Kidney (tissue), 14 donors: ENCODE data around the gene NACA2. TPM values are rescaled to one million over a fixed set of nuclear protein-coding genes. Genes with fewer than 3 reads are reported as not detected.

Experiments used
- DNase-seq, 5 donors: peaks; one replicate each; pipeline ENCODE4 v3.0.0-alpha.2; 2013 to 2020
- FAIRE-seq: peaks from 2 replicates; lab custom pipeline; 2012; peaks lifted over from hg19 to GRCh38; lab: Jason Lieb, UNC
- H3K27ac ChIP-seq, 2 donors: one replicate each; pipeline ENCODE4 v1.7.0; 2013; ENCODE audit warnings: low read depth in 2 of 2, low read length in 2 of 2, inconsistent platforms in 1 of 2
- H3K27me3 ChIP-seq: one replicate; pipeline ENCODE4 v1.7.1; 2013; ENCODE audit warnings: low read length, inconsistent platforms; ENCODE audit not compliant: control insufficient read depth, insufficient read depth
- H3K36me3 ChIP-seq, 3 donors: one replicate each; pipeline versions ENCODE4 v1.7.0 to v1.7.1; 2013; ENCODE audit warnings: low read length in 3 of 3, control low read depth in 1 of 3, inconsistent platforms in 1 of 3; ENCODE audit not compliant: insufficient read depth in 3 of 3, control insufficient read depth in 2 of 3
- H3K4me1 ChIP-seq, 3 donors: one replicate each; pipeline versions ENCODE4 v1.7.0 to v1.7.1; 2013; ENCODE audit warnings: low read length in 3 of 3, inconsistent platforms in 1 of 3, low read depth in 1 of 3; ENCODE audit not compliant: control insufficient read depth in 2 of 3, insufficient read depth in 2 of 3
- H3K4me3 ChIP-seq, 3 donors: one replicate each; pipeline versions ENCODE4 v1.7.0 to v1.8.1; 2013; ENCODE audit warnings: low read length in 3 of 3, control low read depth in 1 of 3, inconsistent platforms in 1 of 3
- H3K9ac ChIP-seq, 3 donors: one replicate each; pipeline versions ENCODE4 v1.7.0 to v1.7.1; 2013; ENCODE audit warnings: low read length in 3 of 3, control low read depth in 1 of 3, inconsistent platforms in 1 of 3
- H3K9me3 ChIP-seq, 3 donors: one replicate each; pipeline versions ENCODE4 v1.7.0 to v1.7.1; 2013; ENCODE audit warnings: low read length in 3 of 3, control low read depth in 1 of 3, inconsistent platforms in 1 of 3; ENCODE audit not compliant: control insufficient read depth in 2 of 3, insufficient read depth in 1 of 3
- intact Hi-C: fragments of 100-400 bp; cut with DNase I; formaldehyde crosslinking; loops from one replicate; pipeline ENCODE4 v1.11.1; 2022
- polyA plus RNA-seq: library from polyadenylated mRNA; stranded (reverse); fragments of 350-450 nt; fragmentation: Illumina TruSeq; extraction: RNeasy Lipid Tissue Mini Kit (QIAGEN cat#74804); gene quantifications from one replicate; pipeline ENCODE4 v1.2.3, GENCODE V29; 2014; ENCODE audit warnings: low read depth, low replicate concordance; ENCODE audit not compliant: insufficient read depth
- total RNA-seq: library from RNA; stranded (reverse); fragmentation: NEBNext Ultra II Directional; extraction: Animal tissue kit (Norgen Biotek cat#: 25700); gene quantifications from one replicate; pipeline ENCODE4 v1.2.1, GENCODE V29; 2021
- TF ChIP-seq, protein P1 (sequence below): IDR thresholded peaks from 3 replicates; pipeline ENCODE4 v1.5.1; 2012; ENCODE audit warnings: mild to moderate bottlenecking, moderate library complexity, borderline replicate concordance; ENCODE audit not compliant: insufficient read depth; ENCODE audit errors: extremely low read depth
- donor health status: control.
- donor health status: control.
- donor health status: control.
- donor health status: control.
- donor health status: control.
- donor health status: DM: yes; HTN: yes; CAD: no.
- donor health status: Normal renal cell carcinoma (clear cell type).

NACA2 gene
- total and polyA plus RNA-seq, 2 donors from 2014 or later: not detected

DNA sequence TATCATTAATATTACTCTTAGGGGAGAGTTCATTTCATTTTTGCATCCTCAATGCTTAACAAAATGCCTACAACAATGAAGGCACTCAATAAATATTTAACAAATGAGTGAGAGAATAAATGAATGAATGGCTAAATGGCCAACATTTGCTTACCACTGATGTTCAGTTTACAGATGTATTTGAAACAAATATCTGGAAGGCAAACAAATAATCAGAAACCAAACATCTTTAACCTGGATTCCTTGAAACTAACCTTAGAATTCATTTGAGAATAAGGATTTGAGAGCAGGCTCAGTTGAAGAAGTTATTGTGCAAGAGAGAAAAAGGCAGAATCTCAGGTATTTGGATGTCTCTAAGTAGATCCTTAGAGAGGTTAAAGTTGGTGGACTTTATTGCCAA, 8.4 kb downstream of the NACA2 start:
- FAIRE-seq: no peak

DNA sequence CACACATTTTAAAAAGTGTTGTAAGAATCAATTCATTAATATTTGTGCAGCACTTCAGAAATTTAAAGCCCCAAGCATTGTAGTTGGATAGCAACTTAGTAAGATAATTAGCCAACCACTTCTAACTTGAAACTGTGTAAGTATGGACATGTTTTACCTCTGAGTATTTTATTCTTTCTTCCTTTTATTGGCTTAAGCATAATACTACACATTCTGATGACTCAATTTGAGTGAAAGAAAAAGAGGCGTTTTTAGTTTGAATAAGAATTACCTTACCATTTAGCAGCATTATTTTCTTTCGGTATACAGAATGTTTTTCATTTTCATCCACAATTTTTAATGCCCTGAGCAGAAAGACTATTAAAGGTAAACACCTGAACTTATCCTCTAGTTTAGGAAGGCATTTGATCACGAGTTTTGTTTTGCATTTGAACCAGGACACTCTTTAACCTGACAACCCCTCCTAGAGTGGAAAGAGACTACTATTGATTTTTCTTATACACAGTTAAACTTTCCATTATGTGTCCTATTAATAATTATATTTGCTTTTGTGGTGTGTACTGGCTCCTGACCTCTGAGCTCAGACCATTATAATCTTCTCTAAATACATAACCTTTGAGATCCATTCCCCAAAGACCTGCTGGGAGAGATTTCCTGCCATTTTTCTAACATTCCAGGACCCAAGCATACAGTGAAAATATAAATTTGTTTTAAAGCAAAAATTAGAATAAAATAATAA, 9.2 kb downstream of the NACA2 start:
- DNase-seq (no peak), FAIRE-seq (no peak)
- H3K36me3 ChIP-seq: no peaks in the 10 kb centered on the region
- no peaks in the 10 kb centered on the region for H3K9me3 ChIP-seq
- H3K27me3 ChIP-seq: peaks cover 2% of the 10 kb centered on the region
- no peak overlapping the region for H3K4me3 ChIP-seq
- TF ChIP-seq, protein P1, sequence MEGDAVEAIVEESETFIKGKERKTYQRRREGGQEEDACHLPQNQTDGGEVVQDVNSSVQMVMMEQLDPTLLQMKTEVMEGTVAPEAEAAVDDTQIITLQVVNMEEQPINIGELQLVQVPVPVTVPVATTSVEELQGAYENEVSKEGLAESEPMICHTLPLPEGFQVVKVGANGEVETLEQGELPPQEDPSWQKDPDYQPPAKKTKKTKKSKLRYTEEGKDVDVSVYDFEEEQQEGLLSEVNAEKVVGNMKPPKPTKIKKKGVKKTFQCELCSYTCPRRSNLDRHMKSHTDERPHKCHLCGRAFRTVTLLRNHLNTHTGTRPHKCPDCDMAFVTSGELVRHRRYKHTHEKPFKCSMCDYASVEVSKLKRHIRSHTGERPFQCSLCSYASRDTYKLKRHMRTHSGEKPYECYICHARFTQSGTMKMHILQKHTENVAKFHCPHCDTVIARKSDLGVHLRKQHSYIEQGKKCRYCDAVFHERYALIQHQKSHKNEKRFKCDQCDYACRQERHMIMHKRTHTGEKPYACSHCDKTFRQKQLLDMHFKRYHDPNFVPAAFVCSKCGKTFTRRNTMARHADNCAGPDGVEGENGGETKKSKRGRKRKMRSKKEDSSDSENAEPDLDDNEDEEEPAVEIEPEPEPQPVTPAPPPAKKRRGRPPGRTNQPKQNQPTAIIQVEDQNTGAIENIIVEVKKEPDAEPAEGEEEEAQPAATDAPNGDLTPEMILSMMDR: no peak
- H3K9ac ChIP-seq: no peak overlapping the region
- intact Hi-C loops: no loop called here
- no peak overlapping the region for H3K27ac ChIP-seq
- H3K4me1 ChIP-seq: no peaks in the 10 kb centered on the region

More for the DNA sequence above, 8.4 kb downstream of the NACA2 start:
- no peak overlapping the region for H3K9ac ChIP-seq
- no peak for DNase-seq
- no peak overlapping the region for H3K27ac ChIP-seq
- TF ChIP-seq, protein P1: no peak
- peaks cover 2% of the 10 kb centered on the region for H3K27me3 ChIP-seq
- no peaks in the 10 kb centered on the region for H3K36me3 ChIP-seq
- intact Hi-C loops: no loop called here
- no peak overlapping the region for H3K4me3 ChIP-seq
- H3K4me1 ChIP-seq: no peaks in the 10 kb centered on the region
- no peaks in the 10 kb centered on the region for H3K9me3 ChIP-seq

DNA sequence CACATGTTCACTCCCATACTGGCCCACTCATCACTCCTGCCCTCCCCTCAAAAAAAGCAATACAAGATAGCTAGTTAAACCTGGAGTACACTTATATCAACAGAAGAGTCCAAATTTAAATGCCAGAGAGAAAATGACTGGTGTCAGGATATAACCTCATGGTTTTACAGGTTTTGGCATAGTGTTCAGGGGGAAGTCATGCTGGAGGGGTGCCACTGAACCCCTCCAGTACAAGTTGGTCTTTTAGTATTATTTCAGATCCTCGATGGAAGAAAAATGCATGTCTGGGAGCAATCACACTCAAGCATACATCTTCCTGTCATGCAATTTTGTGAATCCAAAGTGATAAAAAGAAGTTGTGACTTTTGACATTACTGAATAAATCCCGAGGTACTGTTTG, 10.5 kb downstream of the NACA2 start:
- FAIRE-seq (no peak), DNase-seq (no peak)
- Histone ChIP-seq H3K9me3 (no peaks in the 10 kb centered on the region), H3K27ac (no peak overlapping the region), H3K4me3 (no peak overlapping the region), H3K9ac (no peak overlapping the region), H3K27me3 (peaks cover 2% of the 10 kb centered on the region), H3K4me1 (no peaks in the 10 kb centered on the region), H3K36me3 (no peaks in the 10 kb centered on the region)
- TF ChIP-seq, protein P1: no peak
- intact Hi-C loops: no loop called here
